Stimulated activated CD4-positive, alpha-beta T cell treated with anti-CD3 and anti-CD28 coated beads, TNF-alpha, amount 100 ng/mL, for 4 hours (primary cell): ENCODE data around the gene IMP3.
"Not testable (repeated sequence)": the region's sequence is repeated elsewhere in the genome, so short reads cannot be mapped to it uniquely, and the experiment has no call there.

Experiments
- DNase-seq, 3 experiments: peaks; one replicate each; pipeline ENCODE4 v3.0.0-alpha.2; 2020; ENCODE audit warnings: low read depth in 3 of 3

The IMP3 gene

DNA sequence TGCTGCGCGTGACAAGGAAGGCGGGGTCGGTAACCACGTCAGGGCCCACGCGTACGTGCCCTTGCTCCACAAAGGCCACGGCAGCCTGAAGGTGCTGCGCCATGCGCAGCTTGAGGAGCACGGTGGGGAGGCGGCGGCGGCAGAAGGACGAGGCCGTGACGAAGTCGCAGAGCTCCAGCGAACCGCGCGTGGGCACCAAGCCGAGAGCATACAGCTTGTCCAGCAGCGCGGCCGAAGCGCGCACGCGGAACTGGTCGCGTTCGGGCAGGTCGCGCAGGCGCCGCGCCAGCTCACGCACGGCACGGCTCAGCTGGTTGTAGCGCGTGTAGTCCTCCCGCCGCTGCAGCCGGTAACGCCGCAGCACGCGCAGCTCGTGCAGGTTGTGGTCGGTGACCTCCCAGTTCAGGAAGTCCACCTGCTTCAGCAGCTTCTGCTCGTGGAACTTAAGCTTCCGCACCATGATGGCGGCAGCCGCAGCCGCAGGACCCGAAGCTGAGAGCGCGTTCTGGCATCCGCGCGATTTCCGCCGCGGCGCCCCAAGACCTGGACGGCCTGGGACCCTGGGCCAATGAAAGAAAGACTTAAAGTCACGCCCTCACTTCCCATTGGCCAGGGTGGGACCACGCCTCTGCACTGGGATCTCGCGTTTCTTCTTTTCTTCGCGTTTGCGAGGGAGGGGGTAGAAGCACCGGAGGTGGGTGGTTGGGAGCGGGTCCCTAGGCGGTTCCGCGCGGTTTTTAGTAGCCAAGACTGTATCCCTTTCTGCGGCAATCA lies at the start of gene IMP3:
TSS of gene IMP3 (minus strand) at position 516 of the 774 bp plus-strand sequence. CDS start at position 460, 56 bp downstream.
- peak; percentile 70 to 89 (median 87) for DNase-seq

DNA sequence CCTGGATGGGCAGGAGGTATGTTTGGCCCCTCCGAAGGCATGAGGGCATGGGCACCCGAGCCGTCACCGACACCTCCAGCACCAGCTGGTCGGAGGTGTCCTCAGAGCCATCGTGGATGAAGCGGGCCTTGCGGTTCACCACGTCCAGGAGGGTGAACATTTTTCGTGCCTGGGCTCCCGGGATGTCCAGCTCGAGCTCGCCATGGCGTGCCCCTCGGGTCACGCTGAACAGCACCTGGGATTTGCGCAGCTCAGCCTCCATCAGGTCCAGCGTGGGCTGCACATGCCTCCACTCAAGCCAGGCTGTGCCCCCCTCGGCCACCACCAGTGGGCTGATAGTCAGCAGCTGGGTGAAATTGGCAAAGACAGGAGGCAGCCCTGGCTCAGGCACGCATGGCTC lies 49.4 kb upstream of the IMP3 start:
- not testable (repeated sequence) for DNase-seq

GRCh38 chr15:75688831-75689230 lies 48.8 kb upstream of the IMP3 start:
- no peak for DNase-seq

- DNase-seq = no peak
These were observed 48.2 kb upstream of the IMP3 start for GRCh38 chr15:75688278-75688557.

DNA sequence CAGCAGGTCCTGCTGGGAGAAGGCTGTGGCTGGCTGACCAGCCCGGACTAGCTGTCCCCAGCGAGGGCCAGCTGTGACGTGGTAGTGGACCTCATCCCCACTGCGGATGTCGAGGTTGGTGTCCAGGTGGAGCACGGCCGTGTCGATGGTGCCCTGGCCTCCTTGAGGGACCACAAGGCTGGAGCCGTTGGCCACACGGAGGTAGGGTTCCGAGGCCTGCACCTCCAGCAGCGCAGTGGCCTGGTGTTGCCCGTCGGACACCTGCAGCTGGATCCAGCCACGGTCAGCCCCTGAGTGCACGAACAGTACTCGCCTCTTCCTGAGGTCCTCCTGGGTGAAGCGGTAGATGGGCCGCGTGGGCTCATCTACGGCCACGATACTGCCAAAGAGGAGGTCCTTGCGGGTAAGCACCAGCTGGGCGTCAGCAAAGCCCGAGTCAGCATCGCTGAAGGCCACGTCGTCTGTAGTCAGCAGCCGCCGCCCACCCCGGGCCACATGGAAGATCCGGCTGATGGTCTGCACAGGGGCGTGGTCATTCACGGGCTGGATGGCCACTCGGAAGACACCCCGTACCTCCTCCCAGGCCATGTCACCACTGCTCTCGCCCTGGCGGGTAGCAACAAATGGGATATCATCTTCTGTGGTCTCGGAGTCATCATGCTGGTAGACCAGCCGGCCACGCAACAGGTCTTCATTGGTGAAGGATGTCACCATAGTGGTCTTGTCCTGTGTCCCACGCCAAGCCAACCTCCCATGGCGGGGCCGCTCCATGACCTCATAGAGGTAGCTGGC lies 47.7 kb upstream of the IMP3 start:
- no peak for DNase-seq

- DNase-seq = peak; percentile 53 to 57 (median 54)
These were observed 46.2 kb upstream of the IMP3 start for GRCh38 chr15:75686212-75686642.

DNA sequence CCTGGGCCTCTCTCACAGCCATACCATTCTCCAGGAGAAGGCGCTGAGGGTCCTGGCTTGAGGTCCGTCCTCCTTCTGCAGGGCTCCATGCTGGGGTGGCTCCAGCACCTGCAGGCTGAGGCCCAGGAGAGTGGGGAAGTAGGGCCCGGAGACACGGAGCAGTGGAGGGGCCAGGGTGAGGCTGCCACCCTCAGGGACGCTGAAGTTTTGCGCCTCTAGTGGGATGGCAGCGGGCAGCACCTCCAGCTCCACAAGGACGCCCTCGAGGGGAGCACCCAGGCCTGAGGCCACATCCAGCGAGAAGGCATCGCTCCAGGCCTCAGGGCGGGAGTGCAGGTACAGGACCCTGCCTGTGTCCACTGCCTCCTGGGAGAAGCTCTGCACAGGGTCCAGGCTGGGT lies 45.2 kb upstream of the IMP3 start:
- no peak for DNase-seq

DNA sequence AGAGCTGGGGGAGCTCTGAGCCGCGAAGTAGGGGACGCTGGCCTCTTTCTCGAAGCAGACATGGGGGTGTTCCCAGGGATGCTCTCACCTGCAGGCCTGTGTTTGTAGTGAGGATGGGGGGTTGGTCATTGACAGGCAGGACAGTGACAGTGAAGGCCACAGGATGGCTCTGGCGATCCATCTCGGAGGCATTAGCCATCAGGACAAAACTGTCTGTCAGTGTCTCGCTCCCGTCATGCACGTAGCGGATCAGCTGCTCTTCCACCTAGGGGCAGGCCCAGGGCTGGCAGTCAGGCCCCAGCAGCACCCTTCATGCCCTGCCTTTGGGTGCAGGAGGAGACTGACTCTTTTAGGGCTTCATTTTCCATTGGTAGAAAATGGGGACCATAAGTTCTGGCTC lies 44.6 kb upstream of the IMP3 start:
- DNase-seq = no peak

- peak; percentile 40 to 49 (median 43) for DNase-seq
These were observed 43.8 kb upstream of the IMP3 start for GRCh38 chr15:75683646-75684312.

GRCh38 chr15:75682181-75683135 lies 42.4 kb upstream of the IMP3 start:
- no peak for DNase-seq

GRCh38 chr15:75680007-75680789 lies 40.2 kb upstream of the IMP3 start:
- DNase-seq = no peak

DNA sequence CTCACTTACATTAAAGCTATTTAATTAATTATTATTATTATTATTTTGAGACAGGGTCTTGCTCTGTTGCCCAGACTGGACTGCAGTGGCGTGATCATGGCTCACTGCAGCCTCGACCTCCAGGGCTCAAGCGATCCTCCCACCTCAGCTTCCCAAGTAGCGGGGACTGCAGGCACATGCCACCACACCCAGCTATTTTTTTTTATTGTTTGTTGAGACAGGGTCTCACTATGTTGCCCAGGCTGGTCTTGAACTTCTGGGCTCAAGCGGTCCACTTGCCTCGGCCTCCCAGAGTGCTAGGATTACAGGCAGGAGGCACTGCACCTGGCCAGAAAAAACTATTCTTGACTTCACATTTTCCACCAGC lies 38.3 kb upstream of the IMP3 start:
- not testable (repeated sequence) for DNase-seq

DNA sequence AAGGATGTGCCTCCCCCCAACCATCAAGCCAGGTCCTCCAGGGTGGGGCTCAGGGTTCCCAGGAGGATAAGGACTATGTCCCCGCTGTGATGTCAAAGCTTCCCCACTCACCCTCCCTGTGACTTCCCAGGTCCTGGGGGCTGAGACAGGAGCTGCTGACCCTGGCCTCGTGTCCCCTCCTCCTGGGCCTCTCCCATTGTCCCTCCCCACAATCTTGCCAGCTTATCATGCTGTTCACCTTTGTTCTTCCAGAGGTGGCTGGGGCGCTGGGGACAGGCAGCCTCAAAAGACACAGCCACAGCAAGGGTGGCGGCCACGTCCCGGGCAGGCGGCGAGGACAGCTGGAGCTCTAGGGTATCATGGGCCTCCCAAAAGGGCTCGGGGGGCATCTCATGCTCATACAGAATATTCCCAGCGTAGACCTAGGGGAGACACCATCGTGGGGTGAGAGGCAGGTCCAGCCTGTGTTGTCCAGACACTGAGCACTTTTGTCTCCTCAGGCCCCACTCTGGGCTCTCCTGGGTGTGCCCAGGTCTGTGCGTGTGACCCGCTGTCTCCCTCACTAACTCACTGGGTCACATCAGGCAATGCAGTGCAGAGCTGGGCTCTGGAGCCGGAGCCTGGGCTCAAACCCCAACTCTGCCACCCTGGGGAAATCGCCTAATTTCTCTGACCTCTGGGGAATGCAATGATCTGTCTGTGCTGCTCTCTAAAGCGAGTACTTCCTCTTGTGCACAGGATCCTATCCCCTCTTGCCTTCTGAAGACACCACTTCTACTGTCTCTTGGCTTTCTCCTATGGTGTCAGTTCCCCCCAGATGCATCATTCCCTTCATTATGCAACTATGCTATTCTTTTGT lies 37.7 kb upstream of the IMP3 start:
- DNase-seq = no peak

DNA sequence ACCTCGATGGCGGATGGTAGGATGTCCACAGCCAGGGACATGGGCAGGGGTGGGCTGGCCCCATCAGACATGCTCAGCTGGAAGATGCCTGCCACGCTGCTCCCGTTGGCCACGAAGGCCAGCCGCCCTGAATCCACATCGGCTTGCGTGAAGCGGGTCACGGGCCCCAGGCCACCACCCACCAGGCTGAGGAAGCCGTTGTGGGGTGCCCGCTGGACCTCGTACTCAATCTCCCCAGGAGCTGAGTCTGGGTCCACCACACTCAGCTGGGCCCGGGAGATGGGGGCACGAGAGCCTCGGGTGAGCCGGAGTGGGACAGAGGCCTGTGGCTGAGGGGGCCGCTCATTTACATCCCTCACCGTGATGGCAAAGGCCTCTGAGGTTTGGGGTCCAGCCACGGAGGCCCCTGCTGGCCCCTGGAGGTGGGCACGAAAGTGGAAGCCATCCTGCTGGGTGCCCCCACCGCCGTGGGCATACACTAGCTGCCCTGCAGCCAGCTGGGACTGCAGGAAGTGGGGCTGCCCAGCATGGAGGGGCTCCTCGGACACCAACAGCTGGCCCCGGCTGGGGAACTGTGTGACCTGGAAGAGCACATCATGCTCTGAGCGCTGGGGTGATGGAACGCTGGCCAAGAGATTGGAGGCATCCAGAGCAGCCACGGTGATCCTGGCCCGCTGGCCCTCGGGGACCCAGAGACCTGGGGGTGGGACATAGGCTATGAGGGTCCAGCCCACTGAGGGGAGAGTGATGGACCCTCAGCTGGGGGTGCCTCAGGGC lies 36.9 kb upstream of the IMP3 start:
- DNase-seq = no peak

- no peak for DNase-seq
These were observed 35.8 kb upstream of the IMP3 start for GRCh38 chr15:75675579-75676404.

DNA sequence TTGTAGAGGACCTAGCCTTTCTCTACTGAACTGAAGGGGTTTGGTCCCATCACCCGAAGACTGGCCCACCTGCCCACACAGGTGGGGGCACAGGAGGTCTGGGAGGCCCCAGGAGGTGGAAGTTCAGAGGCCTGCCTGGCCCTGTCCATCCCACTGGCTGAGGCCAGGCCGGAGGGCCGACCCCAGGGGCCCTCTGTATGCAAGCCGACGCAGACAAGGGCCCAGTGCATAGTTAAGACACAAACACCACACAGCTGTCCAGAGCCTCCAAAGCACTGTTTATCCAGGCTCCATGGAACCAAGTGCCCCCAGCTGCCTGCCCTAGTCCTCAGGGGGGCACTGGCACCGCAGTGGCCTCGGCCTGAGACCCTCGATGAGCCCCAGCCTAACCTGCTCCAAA lies 34.3 kb upstream of the IMP3 start:
- DNase-seq = no peak

DNA sequence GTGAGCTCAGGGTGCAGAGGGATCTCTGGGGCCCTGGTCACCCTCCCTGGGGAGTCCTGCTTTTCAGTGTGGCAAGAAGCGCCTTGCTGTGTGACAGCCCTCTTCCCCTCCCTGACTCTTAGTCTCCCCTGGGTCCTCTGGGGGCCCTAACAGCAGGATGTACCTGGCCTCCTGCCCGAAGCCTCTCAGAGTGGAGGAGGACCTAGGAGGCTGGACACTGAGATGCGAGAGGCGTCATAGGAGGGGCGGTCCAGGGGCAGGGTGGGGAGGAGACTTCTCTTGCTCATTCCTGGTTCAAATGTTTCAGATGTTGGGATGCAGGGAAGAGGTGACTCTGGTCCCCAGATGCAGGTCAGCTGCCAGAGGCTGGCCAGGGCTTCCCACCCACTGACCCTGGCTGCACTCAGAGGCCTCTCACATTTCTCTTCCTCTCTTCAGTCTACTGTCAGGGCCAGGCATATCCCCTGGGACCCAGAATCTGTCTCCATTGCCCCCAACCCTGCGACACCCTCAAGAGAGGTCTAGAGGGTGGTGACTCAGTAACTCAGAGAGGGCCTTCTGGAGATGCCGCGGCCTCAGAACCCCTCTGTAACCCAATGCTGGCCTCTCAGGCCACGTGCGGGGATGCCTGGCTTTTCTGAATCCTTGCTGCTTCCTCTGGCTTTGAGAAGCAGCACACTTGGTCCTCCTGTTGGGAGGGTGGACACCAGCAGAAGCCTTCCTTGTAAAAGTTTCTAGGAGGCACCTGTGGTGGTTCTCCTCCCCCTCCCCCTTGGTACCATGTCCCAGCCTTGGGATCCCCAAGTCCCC lies 33.6 kb upstream of the IMP3 start:
- no peak for DNase-seq
